Hepatic stellate cell (primary cell): Measurements from ENCODE around the gene LMBRD1.

ENCODE experiments used
- DNase-seq: peaks from one replicate; pipeline ENCODE4 v3.0.0; 2011; ENCODE audit warnings: low spot score

Gene LMBRD1

GRCh38 chr6:69630767-69631166, 166.0 kb downstream of the LMBRD1 start:
- DNase-seq: no peak

- DNase-seq: no peak
These were observed 169.2 kb downstream of the LMBRD1 start for GRCh38 chr6:69627625-69628024.

- no peak for DNase-seq
These were observed 171.9 kb downstream of the LMBRD1 start for GRCh38 chr6:69624944-69625343.
